K562 (cell line): ENCODE data around the gene GUCY2F.

Experiments
- ADNP ChIP-seq: fragments of 200-800 bp; sonication (Bioruptor generic); IDR thresholded peaks from 2 replicates; pipeline ENCODE4 v1.6.1; 2016; ENCODE audit warnings: missing genetic modification characterization, missing compliant biosample characterization
- BRCA1 ChIP-seq, 2 experiments: fragments of 450-650 bp in 1 of 2; sonication (generic) in 1 of 2; formaldehyde crosslinking in 1 of 2; IDR thresholded peaks; 2 replicates each; pipeline versions ENCODE4 v1.5.0 to v1.6.1; 2017 to 2020; ENCODE audit warnings: mild to moderate bottlenecking in 1 of 2, missing genetic modification reagents in 1 of 2
- CTCF ChIP-seq, 3 experiments: IDR thresholded peaks in 2 of 3; conservative IDR thresholded peaks in 1 of 3; 2 replicates each; pipeline ENCODE4 v1.5.1; 2011 to 2012; ENCODE audit warnings: low read length in 3 of 3, mild to moderate bottlenecking in 3 of 3, control low read depth in 2 of 3, improper control_type of control experiment in 1 of 3, inconsistent platforms in 1 of 3, low read depth in 1 of 3, mixed read lengths in 1 of 3, moderate library complexity in 1 of 3; ENCODE audit not compliant: insufficient read depth in 2 of 3
- EZH2 ChIP-seq: IDR thresholded peaks from 2 replicates; pipeline ENCODE4 v1.6.1; 2012; ENCODE audit warnings: low read depth, mild to moderate bottlenecking, inconsistent platforms, low read length, borderline replicate concordance
- GATA2 ChIP-seq: sonication (generic); formaldehyde crosslinking; IDR thresholded peaks from 2 replicates; pipeline ENCODE4 v1.4.0; 2020; ENCODE audit warnings: mild to moderate bottlenecking, missing genetic modification reagents
- HDGF ChIP-seq: fragments of 450-650 bp; IDR thresholded peaks from 2 replicates; pipeline ENCODE4 v1.6.1; 2016
- HMG20B ChIP-seq: fragments of 250-450 bp; sonication (Bioruptor Pico); IDR thresholded peaks from 2 replicates; pipeline ENCODE4 v1.5.0; 2021; ENCODE audit warnings: mild to moderate bottlenecking
- JUND ChIP-seq, 2 experiments: IDR thresholded peaks; 2 replicates in 1 of 2; 3 replicates in 1 of 2; pipeline ENCODE4 v1.6.1; 2011; ENCODE audit warnings: borderline replicate concordance in 2 of 2, low read depth in 2 of 2, low read length in 2 of 2, improper control_type of control experiment in 1 of 2, missing biosample characterization in 1 of 2, missing genetic modification characterization in 1 of 2, missing genetic modification reagents in 1 of 2
- NR2C1 ChIP-seq, 2 experiments: fragments of 450-650 bp; IDR thresholded peaks; 2 replicates each; pipeline ENCODE4 v1.6.1; 2017; ENCODE audit warnings: mild to moderate bottlenecking in 2 of 2, antibody characterized with exemption in 1 of 2, inconsistent platforms in 1 of 2, missing compliant biosample characterization in 1 of 2, missing genetic modification characterization in 1 of 2
- RCOR1 ChIP-seq, 2 experiments: IDR thresholded peaks; 2 replicates each; pipeline ENCODE4 v1.6.1; 2012; ENCODE audit warnings: low read depth in 2 of 2, low read length in 2 of 2, borderline replicate concordance in 1 of 2, improper control_type of control experiment in 1 of 2
- YY1 ChIP-seq, 3 experiments: IDR thresholded peaks; 2 replicates each; pipeline ENCODE4 v1.6.1; 2011; ENCODE audit warnings: low read length in 2 of 3, mild to moderate bottlenecking in 2 of 3, moderate library complexity in 2 of 3, borderline replicate concordance in 1 of 3, control low read depth in 1 of 3, low read depth in 1 of 3; ENCODE audit not compliant: insufficient read depth in 3 of 3, insufficient replicate concordance in 2 of 3, control insufficient read depth in 1 of 3, insufficient read length in 1 of 3; ENCODE audit errors: extremely low read depth in 1 of 3
- ZSCAN32 ChIP-seq: fragments of 450-650 bp; formaldehyde crosslinking; IDR thresholded peaks from 2 replicates; pipeline ENCODE4 v1.4.0; 2020; ENCODE audit warnings: mild to moderate bottlenecking, moderate library complexity
- TF ChIP-seq, protein P1 (sequence below): sonication (generic); formaldehyde crosslinking; IDR thresholded peaks from 2 replicates; pipeline ENCODE4 v1.8.1; 2023; ENCODE audit warnings: mild to moderate bottlenecking, missing genetic modification reagents
- TF ChIP-seq, protein P2 (sequence below): fragments of 450-650 bp; IDR thresholded peaks from 2 replicates; pipeline ENCODE4 v1.6.1; 2018; ENCODE audit not compliant: partially characterized antibody

GRCh38 chrX:109392895-109393294 is 89.0 kb downstream of the GUCY2F start:
- TF ChIP-seq CTCF (IDR thresholded peaks at IDR 0.05 in 2 of 3, conservative IDR thresholded peaks at IDR 0.05 in 1 of 3; ENCODE audit: insufficient read depth in 2 of 3, low read depth in 1 of 3, low read length in 3 of 3) (no peak), YY1 (IDR thresholded peaks at IDR 0.05; ENCODE audit: borderline replicate concordance in 1 of 3, control insufficient read depth in 1 of 3, extremely low read depth in 1 of 3, insufficient read depth in 3 of 3, insufficient read length in 1 of 3, insufficient replicate concordance in 2 of 3, low read depth in 1 of 3, low read length in 2 of 3) (no peak), ADNP (tag) (no peak), JUND (IDR thresholded peaks at IDR 0.05; ENCODE audit: borderline replicate concordance, low read depth, low read length) (no peak), JUND (tag; IDR thresholded peaks at IDR 0.05; ENCODE audit: borderline replicate concordance, low read depth, low read length) (no peak), HMG20B (CRISPR knock-in tag) (no peak), EZH2 (no peak), BRCA1 (IDR thresholded peaks at IDR 0.05) (no peak), BRCA1 (CRISPR knock-in tag; IDR thresholded peaks at IDR 0.05) (no peak), NR2C1 (IDR thresholded peaks at IDR 0.05) (no peak), NR2C1 (tag; IDR thresholded peaks at IDR 0.05) (no peak), ZSCAN32 (CRISPR knock-in tag) (no peak), HDGF (no peak), RCOR1 (IDR thresholded peaks at IDR 0.05; ENCODE audit: borderline replicate concordance in 1 of 2, low read depth in 2 of 2, low read length in 2 of 2) (no peak), GATA2 (CRISPR knock-in tag) (no peak)
- TF ChIP-seq, protein P1, sequence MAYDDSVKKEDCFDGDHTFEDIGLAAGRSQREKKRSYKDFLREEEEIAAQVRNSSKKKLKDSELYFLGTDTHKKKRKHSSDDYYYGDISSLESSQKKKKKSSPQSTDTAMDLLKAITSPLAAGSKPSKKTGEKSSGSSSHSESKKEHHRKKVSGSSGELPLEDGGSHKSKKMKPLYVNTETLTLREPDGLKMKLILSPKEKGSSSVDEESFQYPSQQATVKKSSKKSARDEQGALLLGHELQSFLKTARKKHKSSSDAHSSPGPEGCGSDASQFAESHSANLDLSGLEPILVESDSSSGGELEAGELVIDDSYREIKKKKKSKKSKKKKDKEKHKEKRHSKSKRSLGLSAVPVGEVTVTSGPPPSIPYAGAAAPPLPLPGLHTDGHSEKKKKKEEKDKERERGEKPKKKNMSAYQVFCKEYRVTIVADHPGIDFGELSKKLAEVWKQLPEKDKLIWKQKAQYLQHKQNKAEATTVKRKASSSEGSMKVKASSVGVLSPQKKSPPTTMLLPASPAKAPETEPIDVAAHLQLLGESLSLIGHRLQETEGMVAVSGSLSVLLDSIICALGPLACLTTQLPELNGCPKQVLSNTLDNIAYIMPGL: no peak
- TF ChIP-seq, protein P2, sequence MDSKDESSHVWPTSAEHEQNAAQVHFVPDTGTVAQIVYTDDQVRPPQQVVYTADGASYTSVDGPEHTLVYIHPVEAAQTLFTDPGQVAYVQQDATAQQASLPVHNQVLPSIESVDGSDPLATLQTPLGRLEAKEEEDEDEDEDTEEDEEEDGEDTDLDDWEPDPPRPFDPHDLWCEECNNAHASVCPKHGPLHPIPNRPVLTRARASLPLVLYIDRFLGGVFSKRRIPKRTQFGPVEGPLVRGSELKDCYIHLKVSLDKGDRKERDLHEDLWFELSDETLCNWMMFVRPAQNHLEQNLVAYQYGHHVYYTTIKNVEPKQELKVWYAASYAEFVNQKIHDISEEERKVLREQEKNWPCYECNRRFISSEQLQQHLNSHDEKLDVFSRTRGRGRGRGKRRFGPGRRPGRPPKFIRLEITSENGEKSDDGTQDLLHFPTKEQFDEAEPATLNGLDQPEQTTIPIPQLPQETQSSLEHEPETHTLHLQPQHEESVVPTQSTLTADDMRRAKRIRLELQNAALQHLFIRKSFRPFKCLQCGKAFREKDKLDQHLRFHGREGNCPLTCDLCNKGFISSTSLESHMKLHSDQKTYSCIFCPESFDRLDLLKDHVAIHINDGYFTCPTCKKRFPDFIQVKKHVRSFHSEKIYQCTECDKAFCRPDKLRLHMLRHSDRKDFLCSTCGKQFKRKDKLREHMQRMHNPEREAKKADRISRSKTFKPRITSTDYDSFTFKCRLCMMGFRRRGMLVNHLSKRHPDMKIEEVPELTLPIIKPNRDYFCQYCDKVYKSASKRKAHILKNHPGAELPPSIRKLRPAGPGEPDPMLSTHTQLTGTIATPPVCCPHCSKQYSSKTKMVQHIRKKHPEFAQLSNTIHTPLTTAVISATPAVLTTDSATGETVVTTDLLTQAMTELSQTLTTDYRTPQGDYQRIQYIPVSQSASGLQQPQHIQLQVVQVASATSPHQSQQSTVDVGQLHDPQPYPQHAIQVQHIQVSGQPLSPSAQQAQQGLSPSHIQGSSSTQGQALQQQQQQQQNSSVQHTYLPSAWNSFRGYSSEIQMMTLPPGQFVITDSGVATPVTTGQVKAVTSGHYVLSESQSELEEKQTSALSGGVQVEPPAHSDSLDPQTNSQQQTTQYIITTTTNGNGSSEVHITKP: no peak
